Measurements from ENCODE around the gene AP1S3. TPM values are rescaled to one million over a fixed set of nuclear protein-coding genes. Genes with fewer than 3 reads are reported as not detected.

AP1S3 gene
- total and polyA plus RNA-seq, 11 donors = 0.08 to 3.4 (median 0.51) TPM; not detected in 1

- Histone ChIP-seq H3K27ac (no peak overlapping the region), H3K4me1 (no peaks in the 10 kb centered on the region), H3K9me3 (no peaks in the 10 kb centered on the region), H3K4me3 (no peak overlapping the region), H3K27me3 (no peaks in the 10 kb centered on the region), H3K36me3 (no peaks in the 10 kb centered on the region)
- no peak for ATAC-seq
- no peak for DNase-seq
- TF ChIP-seq CTCF (IDR thresholded peaks at IDR 0.05) = no peak
- TF ChIP-seq POLR2A (IDR thresholded peaks at IDR 0.05) = no peak
- 71 to 98% (median 85%) methylated on average over 8 of the region's 8 CpGs for WGBS, 4 donors
- intact Hi-C loops (cut with DNase I) = no loop called here
Observed at GRCh38 chr2:223774193-223774592, 63.2 kb downstream of the AP1S3 start.

- Histone ChIP-seq H3K27me3 (no peaks in the 10 kb centered on the region), H3K27ac (no peak overlapping the region), H3K36me3 (no peaks in the 10 kb centered on the region), H3K4me1 (no peaks in the 10 kb centered on the region), H3K9me3 (no peaks in the 10 kb centered on the region), H3K4me3 (no peak overlapping the region)
- intact Hi-C loops (cut with DNase I) = no loop called here
- TF ChIP-seq POLR2A (IDR thresholded peaks at IDR 0.05) (no peak), CTCF (IDR thresholded peaks at IDR 0.05) (no peak)
- DNase-seq (no peak), ATAC-seq (no peak)
- 77 to 86% (median 84%) methylated on average over 3 of the region's 3 CpGs for WGBS, 4 donors
Observed at GRCh38 chr2:223772363-223772762, 65.0 kb downstream of the AP1S3 start.

- ATAC-seq = no peak
- 89 to 96% (median 94%) methylated on average over 4 of the region's 4 CpGs for WGBS, 4 donors
- intact Hi-C loops (cut with DNase I) = no loop called here
Observed at GRCh38 chr2:223771475-223771874, 65.9 kb downstream of the AP1S3 start.

GRCh38 chr2:223768179-223768578, 69.2 kb downstream of the AP1S3 start:
- DNase-seq (no peak), ATAC-seq (no peak)
- Histone ChIP-seq H3K9me3 (no peaks in the 10 kb centered on the region), H3K4me1 (peaks cover 0 to 2% (median 0%) of the 10 kb centered on the region in 12 donors), H3K27me3 (no peaks in the 10 kb centered on the region), H3K4me3 (no peak overlapping the region), H3K36me3 (no peaks in the 10 kb centered on the region), H3K27ac (no peak overlapping the region)
- 66 to 95% (median 83%) methylated on average over 3 of the region's 3 CpGs for WGBS, 4 donors
- no peak for TF ChIP-seq POLR2A (IDR thresholded peaks at IDR 0.05)
- intact Hi-C loops (cut with DNase I) = no loop called here

More at GRCh38 chr2:223771475-223771874, 65.9 kb downstream of the AP1S3 start:
- Histone ChIP-seq H3K27ac (no peak overlapping the region), H3K27me3 (no peaks in the 10 kb centered on the region), H3K4me1 (no peaks in the 10 kb centered on the region), H3K36me3 (no peaks in the 10 kb centered on the region), H3K4me3 (no peak overlapping the region), H3K9me3 (no peaks in the 10 kb centered on the region)
- TF ChIP-seq CTCF (IDR thresholded peaks at IDR 0.05) (no peak), POLR2A (IDR thresholded peaks at IDR 0.05) (no peak)
- no peak for DNase-seq

GRCh38 chr2:223767341-223767740, 70.0 kb downstream of the AP1S3 start:
- Histone ChIP-seq H3K27me3 (no peaks in the 10 kb centered on the region), H3K9me3 (no peaks in the 10 kb centered on the region), H3K4me1 (peaks cover 0 to 5% (median 0%) of the 10 kb centered on the region in 12 donors), H3K4me3 (no peak overlapping the region), H3K27ac (no peak overlapping the region), H3K36me3 (no peaks in the 10 kb centered on the region)
- DNase-seq (no peak), ATAC-seq (no peak)
- intact Hi-C loops (cut with DNase I) = no loop called here
- TF ChIP-seq CTCF (IDR thresholded peaks at IDR 0.05) (no peak), POLR2A (IDR thresholded peaks at IDR 0.05) (no peak)

All from heart left ventricle (tissue), 16 donors.